ENCODE measurements around the gene USP15.

The USP15 gene

DNA sequence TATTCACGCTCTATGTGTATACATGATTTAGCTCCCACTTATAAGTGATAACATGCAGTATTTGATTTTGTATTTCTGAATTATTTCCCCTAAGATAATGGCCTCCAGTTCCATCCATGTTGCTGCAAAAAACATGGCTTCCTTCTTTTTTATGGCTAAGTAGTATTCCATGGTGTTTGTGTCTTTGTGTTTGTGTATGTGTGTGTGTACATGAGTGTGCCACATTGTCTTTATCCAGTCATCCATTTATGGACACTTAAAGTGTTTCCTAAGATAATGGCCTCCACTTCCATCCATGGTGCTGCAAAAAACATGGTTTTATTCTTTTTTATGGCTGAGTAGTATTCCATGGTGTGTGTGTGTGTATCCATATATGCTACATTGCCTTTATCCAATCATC lies 25.1 kb downstream of the USP15 start:
- DNase-seq = no peak

DNA sequence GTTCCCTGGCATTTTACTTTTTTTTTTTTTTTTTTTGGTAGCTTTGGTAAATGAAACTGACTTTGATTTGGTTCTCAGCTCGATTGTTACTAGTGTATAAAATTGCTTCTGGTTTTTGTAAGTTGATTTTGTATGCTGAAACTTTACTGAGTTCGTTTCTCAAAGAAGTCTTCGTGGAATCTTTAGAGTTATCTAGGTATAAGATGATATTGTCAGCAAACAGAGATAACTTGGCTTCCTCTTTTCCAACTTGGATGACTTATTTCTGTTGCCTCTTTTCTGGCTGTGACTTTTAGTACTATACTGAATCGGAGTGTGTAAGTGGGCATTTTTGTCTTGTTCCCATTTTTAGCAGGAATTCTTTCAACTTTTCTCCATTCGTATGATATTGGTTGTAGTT lies 28.1 kb downstream of the USP15 start:
- no peak for DNase-seq

DNA sequence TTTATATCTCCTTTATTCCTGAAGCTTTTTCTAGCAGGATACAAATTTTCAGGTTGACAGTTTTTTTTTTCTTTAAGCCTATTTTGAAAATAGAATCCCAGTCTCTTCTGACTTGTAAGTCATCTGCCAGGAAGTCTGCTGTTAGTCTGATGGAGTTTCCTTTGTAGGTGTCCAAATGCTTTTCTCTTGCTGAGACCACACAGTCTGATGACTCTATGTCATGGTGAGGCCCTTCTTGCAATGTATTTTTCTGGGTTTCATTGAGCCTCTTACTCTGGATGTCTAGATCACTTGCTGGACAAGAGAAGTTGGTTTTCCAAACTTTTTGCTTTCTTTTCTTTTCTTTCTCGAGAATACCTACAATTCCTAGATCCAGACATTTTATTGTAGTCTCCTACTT lies 30.6 kb downstream of the USP15 start:
- no peak for DNase-seq

DNA sequence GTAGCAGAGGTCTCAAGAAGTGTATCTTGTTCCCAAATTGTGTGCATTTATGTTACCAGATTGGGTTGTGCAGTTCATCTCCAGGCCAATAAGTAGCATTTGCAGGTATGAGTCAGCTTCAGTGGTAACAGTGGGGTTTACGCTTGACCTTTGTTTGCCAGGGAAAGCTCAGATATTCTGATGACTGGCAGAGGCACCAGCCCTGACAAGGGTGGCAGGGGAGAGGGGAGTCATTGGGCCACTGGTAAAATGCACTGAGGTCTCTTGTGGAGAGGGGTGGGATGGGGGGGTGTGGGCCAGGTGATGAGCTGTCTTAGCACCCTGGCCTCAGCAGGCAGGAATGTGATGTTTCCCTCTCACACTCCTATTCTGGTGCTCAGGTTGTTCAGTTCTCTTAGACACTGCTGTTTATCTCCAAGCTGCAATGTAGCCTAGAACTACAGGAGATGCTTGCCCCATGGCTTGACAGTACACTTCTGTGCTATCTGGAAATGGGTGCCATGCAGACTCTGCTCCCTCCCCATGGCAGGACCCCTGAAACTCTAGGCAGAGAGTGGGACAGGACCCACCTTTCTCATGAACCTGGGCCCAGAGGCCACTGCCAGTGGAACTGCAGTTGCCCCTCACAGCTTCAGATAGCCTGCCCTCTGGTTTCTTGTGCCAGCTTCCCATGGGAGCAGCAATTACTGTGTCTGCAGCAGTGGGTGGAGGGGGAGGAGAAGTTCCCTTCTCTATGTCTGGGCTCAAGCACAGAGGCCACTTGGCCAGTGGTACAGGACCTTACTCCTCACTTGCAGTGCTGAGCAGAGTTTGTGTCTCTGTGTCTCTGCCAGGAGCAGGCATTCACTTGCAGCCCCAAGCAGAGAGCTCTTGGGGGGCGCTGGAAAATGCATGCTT lies 31.9 kb downstream of the USP15 start:
- no peak for DNase-seq

DNA sequence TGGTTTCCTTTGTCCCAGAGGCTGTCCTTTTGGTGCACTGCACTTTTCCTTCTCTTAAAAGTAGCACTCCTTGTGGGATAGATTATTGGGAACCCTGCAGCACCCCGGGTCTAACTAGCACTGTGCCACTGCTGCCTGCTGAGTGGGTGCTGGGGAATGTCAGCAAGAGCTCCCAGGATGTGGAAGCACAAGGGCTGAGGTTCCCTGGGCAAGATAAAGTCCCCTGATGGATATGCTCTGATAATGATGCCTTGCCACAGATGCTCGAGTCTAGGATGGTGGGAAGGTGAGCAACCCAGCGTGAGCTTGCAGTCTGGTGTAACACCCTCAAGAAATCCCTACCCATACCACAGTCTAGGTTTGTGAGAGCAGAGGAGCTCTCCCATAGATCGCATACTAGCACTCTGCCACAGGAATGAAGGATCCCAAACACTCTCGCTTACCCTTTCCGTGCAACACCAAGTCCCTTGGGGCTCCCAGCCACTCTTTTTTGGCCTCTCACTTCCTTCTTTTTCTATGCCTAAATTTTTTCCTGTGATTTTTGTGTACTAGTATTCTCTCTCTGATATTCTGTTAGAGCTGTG lies 32.6 kb downstream of the USP15 start:
- no peak for DNase-seq

DNA sequence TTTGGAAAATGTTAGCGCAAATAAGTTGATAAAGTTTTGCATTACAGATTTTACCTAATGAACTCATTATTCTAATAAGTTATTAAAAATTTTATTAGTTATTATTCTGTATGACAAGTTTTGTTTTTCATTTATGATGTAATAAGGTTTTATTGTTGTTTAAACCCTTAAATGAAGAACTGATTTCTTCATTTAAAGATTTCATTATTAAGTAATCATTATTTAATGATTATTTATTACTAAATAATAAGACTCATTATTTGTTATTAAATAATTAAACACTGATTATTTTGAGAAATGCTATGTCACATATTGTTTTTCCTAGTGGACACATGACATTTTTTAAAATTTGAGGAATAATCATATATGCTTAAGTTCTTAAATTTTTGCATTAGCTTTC lies 34.2 kb downstream of the USP15 start:
- DNase-seq = no peak

DNA sequence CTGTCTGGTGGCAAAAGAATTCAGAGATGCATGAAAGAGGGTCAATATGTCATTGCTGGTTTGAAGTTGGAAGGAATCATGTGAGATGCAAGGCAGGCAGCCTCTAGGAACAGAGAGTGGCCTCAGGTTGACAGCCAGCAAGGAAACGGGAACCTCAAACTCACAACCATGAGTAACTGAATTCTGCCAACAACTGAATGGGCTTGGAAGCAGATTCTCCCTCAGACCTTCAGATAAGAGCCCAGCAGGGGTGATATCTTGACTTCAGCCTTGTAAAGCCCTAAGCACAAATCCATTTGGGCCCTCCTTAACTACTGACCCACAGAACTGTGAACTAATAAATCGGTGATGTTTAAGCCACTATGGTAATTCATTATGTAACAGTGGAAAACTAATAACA lies 35.8 kb downstream of the USP15 start:
- no peak for DNase-seq

DNA sequence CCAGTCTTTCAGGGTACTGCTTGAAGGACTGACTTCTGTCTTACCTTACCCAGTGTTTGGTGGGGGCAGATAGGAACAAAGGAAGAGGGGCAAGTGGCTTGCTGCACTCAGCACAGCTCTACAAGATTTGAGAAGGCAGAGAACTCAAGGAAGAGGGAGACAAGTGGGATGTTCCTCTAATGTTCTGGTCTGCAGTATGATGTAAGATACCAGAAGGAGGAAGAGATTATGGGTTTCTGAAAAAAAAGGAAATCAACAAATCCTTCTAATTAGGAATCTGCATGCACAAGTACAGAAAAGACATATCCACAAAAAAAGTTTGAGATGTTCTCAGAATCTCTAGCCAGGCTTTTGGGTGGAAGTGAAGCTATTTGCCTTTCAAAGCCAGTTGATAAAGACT lies 37.1 kb downstream of the USP15 start:
- no peak for DNase-seq

DNA sequence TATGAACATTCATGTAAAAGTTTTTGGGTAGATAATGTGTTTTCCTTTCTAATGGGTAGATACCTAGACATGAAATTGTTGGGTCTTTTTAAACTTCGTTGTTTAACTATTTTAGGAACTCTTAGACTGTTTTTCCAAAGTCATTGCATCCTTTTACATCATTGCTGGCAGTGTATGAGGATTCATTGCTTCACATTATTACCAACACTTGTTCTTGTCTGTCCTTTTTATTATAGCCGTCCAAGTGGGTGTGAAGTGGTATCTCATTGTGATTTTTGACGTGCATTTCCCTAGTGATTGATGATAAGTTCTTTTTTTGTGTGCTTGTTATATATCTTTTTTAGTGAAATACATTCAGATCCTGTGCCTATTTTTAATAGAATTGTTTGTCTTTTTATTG lies 39.4 kb downstream of the USP15 start:
- no peak for DNase-seq

DNA sequence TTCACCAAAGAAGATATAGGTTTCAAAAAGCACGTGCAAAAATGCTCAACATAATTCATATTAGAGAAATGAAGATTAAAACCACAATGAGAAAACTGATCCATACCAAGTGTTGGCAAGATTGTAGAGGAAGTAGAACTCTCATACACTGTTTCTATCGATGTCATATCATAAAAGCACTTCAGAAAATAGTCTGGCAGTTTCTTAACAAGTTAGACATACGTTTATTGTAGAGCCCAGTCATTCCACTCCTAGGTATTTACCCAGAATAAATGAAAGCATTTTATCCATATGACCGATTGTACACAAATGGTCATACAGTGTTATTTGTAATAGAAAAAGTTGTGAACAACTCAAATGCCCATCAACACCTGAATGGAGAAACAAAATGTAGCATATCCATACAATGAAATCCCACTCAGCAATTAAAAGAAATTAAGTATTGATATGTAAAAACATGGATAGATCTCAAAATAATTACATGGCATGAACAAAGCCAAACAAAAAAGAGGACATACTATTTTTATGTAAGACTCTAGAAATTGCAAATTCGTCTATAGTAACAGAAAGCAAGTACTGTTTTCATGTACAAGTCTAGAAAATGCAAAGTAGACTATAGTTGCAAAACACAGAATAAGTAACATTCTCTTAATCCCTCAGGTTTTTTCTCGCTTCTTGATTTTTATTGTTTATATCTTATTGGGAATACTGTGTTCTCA lies 41.0 kb downstream of the USP15 start:
- DNase-seq = no peak

DNA sequence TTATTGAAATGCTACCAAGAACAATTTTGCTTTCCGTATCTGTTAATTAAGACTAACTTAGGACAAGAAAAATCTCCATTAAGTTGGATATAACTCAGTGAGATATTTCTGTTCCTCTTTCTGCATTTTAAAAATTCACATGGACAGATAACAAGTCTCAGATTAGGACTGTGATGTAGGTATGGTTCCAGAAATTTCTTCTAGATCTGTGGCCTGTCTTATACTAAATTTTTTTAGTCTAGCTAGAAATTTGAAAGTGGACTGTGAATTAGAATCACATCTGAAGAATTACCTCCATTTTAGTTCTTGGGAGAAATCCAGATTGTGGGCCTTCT lies 41.6 kb downstream of the USP15 start:
- DNase-seq = no peak

DNA sequence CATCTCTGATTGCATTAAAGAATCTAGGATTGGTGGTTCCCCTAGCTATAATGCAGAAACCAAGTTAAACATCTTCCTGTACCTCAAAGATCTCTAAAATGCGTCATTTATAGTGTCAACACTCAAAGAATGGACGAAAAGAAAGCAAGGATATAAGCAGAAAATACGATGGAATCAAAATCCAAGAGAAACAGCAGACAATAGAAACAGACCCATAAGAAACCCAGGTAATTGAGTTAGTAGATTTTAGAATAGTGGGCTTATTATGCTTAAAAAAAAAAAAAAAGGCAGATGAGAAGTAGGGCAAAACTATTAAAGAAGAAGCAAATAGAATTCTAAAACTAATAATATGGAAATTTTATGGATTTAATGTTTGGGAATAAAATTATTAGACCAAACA lies 44.4 kb downstream of the USP15 start:
- DNase-seq = no peak

DNA sequence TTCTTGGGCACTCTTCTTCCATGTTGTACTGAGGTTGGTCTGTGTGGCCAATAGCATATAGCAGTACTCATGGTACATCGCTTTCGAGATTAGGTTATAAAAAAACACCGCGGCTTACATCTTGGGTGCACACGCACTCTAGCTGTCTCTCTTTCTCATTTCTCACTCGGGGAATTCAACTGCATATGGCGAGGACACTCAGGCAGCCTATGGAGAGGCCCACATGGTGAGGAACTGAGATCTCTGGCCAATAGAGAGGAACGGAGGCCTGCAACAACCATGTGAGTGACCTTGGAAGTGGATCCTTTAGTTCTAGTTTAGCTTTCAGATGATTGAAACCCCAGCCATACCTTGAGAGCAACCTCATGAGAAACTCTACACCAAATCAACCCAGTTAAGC lies 45.6 kb downstream of the USP15 start:
- DNase-seq = no peak

DNA sequence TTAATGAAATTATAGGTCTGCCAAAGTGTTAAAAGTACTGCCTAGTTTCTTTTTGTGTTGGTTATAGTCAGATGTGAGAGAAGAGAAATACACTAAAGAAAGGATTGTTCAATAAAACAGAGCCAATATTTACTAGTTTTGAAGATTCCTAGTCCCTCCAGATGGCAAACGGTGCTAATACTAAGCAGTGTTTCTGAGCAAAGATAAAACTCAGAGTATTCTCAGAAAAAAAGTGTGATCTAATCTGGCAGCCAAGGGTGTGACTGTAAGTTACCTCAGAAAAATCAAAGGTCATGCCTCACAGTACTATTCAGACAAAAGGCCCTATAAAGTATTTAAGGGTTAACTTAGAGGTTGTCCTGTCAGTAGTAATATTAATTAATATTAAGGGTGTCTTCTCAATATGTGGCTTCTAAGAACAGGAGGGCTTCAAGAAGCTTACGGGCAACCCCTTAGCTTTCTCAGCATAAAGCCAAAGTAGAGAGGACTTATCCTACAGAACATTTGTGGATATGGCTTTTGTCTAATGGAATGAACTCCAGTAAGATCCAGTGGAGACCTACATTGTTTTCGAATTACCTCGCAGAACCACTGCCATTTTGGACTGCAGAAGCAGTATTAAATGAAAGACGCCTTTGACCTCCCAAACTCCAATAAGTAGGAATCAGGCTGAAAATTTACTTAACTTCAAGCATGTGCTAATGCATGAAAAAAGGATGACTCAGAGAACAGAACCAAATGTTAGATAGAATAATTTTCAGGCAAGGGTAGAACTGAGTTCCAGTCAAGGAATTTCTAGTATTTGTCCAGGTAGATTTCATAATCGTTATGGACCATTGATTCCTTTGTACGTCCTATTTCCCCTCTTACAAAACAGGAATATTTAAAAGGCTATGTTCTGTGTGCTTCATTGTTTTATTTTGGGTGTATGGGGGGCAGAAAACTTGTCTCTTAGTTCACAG lies 46.6 kb downstream of the USP15 start:
- DNase-seq = no peak

DNA sequence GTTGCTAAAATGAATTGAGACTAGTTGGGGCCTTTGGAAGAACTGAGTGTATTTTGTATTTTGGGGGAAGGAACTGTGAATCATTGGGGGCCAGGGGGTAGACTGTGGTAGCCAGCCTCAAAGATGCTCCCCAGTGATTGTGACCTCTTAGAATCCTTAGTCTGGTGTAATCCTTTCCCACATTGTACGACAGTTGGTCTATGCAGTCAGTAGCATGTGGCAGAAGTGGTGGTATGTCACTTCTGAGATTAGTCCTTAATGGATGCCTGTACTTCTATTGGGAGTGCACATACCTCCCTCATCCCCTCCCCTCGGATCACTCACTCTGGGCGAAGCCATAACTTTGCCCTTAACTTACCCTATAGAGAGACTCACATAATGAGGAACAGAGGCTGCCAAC lies 48.0 kb downstream of the USP15 start:
- no peak for DNase-seq

DNA sequence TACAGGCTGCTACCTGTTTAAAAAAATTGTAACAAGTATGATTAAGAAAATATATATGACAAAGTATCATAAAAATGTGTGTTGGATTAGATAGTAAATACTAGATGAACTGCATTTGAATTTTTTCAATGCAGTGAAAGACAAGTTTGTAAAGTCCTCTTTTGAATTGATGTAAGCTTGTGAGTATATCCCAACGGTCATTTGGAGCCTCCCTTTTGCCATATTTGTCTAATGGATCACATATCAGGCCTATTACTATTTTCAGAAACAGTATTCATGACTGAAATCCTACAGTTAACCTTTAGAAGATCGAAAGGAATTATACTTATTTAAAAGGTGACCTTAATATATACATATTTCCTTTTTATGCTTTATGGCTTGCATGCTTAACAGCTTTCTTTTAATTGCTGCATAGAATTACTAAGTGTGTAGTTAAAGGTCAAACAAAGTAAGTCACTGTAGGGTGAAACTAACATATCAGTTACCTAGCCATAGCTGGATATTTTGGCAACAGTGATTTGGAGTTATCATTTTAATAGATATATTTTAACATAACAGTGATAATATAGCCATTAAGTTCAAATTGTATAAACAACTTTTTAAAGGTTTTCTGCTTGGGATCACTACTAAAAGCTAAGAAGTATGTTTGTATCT lies 53.6 kb downstream of the USP15 start:
- DNase-seq = no peak

DNA sequence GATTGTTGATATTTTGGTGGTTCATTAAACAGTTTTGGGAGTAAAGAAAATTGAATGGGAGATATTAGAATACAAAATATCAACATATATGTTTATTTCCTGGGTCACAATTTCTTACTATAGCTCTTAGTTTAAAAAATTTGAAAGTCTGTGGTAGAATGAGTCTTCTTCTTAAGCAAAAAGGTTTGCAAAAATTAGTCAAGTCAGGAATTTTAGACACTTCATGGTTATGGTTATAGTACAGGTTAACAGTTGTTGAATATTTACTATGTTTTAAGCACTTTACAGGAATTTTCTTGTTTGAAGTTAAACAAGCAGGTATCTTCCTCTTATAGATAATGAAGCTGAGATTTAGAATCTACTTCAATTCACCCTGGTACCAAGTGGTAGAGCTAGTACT lies 56.8 kb downstream of the USP15 start:
- DNase-seq = no peak

DNA sequence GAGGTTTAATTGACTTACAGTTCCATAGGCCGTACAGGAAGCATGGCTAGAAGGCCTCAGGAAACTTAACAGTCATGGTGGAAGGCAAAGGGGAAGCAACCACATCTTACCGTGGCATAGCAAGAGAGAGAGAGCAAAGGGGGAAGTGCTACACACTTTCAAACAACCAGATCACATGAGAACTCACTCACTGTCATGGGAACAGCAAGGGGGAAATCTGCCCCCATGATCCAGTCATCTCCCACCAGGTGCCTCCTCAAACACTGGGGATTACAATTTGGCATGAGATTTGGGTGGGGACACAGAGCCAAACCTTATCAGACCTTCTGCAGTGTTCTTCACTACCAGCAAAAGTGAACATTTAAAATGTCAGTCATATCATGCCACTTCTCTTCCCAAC lies 58.9 kb downstream of the USP15 start:
- DNase-seq = no peak

DNA sequence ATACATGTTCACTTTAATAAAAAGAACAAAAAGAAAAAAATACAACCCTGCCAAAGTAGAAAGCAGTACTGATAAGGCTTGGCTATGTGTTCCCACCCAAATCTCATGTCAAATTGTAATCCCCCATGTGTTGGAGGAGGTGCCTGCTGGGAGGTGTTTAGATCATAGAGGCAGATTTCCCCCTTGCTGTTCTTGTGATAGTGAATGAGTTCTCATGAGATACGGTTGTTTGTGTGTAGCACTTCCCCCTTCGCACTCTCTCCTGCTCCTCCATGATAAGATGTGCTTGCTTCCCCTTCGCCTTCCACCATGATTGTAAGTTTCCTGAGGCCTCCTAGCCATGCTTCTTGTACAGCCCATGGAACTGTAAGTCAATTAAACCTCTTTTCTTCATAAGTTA lies 59.9 kb downstream of the USP15 start:
- DNase-seq = no peak

DNA sequence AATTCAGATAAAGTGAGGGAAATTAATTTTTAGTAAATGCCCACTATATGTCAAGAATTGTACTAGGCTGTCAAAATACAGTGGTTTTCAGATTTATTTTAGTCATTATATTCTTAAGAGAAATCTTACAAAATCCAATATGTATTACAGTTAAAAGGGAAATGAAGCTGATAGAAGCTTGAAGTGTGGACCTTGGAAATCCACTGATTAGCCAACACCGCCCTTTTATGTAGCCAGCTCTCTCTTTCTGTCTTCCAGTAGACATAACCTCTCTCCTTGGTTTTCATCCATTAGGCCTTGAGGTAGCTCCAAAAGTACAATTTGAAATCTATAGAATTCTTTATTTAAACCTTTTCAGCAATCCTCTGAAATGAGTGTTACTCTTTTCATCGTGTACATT lies 63.2 kb downstream of the USP15 start:
- no peak for DNase-seq

DNA sequence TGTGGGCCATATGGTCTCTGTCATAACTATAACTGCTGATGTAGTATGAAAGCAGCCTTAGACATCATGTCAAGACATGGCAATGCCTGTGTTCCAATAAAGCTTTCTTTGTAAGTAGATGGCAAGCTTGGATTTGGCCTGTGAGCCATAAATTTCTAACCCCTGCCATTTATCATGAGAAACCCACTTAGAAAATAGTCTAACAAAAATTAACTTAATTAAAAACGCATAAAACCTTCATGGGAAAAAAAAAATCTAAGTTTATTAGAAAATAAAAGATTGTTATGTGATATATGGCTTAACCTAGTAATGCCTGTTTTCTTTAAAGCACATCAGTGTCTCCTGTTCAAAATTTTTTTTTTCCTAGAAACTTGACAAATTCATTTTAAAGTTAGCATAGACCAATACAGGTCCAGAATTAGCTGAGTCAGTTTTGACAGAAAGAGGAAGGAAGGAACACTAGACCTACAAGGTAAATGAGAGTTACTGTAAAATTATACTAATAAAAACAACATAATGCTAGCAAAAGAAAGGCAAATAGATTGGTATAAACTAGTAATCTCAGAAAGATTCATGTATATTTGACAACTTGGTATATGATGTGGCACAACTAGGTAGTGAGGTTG lies 68.2 kb downstream of the USP15 start:
- DNase-seq = no peak

DNA sequence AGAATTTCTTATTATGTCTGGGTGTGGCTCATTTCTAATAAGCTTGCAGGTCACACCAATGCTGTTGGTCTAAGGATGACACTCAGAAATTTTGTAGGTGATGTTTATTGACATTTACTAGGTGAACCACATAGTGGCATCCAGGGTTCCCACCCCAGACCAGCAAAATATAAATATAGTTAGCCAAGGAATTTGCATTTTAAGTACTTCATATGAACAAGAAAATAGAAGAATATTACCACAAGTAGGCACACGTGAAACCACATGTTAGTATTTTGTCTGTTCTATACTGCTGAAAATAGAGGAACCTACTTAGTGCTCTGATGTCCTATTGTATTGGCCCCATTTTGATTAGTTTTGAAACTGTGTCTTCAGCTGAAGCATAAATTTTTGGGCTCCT lies 71.1 kb downstream of the USP15 start:
- DNase-seq = no peak

Data from NCI-H748 treated with DMSO at 0.1 percent for 48 hours (cell line).